Urinary bladder (tissue), 4 donors: ENCODE results near the gene RPS6KB2. TPM values are rescaled to one million over a fixed set of nuclear protein-coding genes. Genes with fewer than 3 reads are reported as not detected.

Source experiments
- DNase-seq: peaks from one replicate; pipeline ENCODE4 v3.0.0-alpha.2; 2015; ENCODE audit errors: extremely low spot score
- H3K27ac ChIP-seq: one replicate; pipeline ENCODE4 v1.5.1; 2013; ENCODE audit warnings: low read depth, mild to moderate bottlenecking, moderate library complexity
- H3K36me3 ChIP-seq: one replicate; pipeline ENCODE4 v1.6.1; 2013; ENCODE audit warnings: mild to moderate bottlenecking, moderate library complexity; ENCODE audit not compliant: insufficient read depth
- H3K4me1 ChIP-seq: one replicate; pipeline ENCODE4 v1.6.1; 2013; ENCODE audit warnings: mild to moderate bottlenecking, moderate library complexity; ENCODE audit not compliant: insufficient read depth
- H3K4me3 ChIP-seq: one replicate; pipeline ENCODE4 v1.5.1; 2013; ENCODE audit warnings: low read depth, low read length
- WGBS: extraction: QIAGEN DNeasy Blood & Tissue Kit; methylation state at CpG from one replicate; pipeline ENCODE4 v1.1.7; 2013; 5-methylcytosine and 5-hydroxymethylcytosine counted together
- polyA plus RNA-seq: library from polyadenylated mRNA; stranded (reverse); fragments of 200-250 nt; gene quantifications from one replicate; pipeline ENCODE4 v1.2.3, GENCODE V29; 2013
- total RNA-seq: library from RNA; depleted of rRNA; stranded (reverse); fragments of >200 nt; gene quantifications from one replicate; pipeline ENCODE4 v1.2.3, GENCODE V29; 2014
- donor health status: healthy with polysubstance abuse.
- donor health status: healthy.

RPS6KB2 gene
- total and polyA plus RNA-seq, 2 donors, result 19.8 to 41.2 TPM

DNA sequence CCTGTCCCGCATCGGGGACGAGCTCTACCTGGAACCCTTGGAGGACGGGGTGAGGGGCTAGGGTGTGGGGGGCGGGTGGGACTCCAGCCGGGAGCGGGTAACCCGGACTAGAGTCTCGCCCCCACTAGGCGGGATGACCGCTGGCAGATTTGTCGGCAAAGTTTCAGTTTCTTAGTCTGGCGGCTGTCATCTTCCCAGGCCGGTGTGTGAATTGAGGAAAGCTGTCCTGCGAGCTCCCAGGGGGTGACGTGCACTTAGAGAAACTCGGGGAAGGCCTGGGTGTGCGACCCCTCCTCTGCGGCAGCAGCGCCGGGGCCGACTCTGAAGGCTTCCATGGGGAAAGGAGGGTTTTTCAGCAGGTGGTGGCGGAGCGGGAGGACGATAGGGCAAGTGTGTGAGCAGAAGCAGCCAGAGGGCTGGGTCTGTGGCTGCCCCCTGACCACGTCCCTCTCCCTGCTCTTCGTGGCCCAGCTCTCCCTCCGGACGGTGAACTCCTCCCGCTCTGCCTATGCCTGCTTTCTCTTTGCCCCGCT lies 36.0 kb upstream of the RPS6KB2 start:
- 10% methylated on average over 31 of the region's 31 CpGs for WGBS
- H3K4me1 ChIP-seq, result peaks cover 2% of the 10 kb centered on the region
- no peaks in the 10 kb centered on the region for H3K36me3 ChIP-seq
- DNase-seq, result no peak
- no peak overlapping the region for H3K27ac ChIP-seq
- peak overlapping the region; percentile 68 for H3K4me3 ChIP-seq

DNA sequence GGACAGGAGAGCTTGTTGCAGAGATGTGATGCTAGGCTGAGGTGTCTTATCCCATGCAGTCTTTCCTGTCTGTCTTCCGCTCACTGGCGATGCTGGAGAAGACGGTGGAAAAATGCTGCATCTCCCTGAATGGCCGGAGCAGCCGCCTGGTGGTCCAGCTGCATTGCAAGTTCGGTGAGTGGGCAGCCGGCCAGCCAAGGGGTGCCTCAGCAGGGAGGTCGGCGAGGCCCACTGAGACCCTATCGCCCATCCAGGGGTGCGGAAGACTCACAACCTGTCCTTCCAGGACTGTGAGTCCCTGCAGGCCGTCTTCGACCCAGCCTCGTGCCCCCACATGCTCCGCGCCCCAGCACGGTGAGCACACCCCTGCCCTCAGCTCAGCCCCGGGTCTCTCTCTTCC lies 34.9 kb upstream of the RPS6KB2 start:
- Histone ChIP-seq H3K4me1 (peaks cover 2% of the 10 kb centered on the region), H3K4me3 (no peak overlapping the region), H3K27ac (no peak overlapping the region), H3K36me3 (peaks cover 10% of the 10 kb centered on the region)
- 93% methylated on average over 18 of the region's 18 CpGs for WGBS
- DNase-seq, result no peak

DNA sequence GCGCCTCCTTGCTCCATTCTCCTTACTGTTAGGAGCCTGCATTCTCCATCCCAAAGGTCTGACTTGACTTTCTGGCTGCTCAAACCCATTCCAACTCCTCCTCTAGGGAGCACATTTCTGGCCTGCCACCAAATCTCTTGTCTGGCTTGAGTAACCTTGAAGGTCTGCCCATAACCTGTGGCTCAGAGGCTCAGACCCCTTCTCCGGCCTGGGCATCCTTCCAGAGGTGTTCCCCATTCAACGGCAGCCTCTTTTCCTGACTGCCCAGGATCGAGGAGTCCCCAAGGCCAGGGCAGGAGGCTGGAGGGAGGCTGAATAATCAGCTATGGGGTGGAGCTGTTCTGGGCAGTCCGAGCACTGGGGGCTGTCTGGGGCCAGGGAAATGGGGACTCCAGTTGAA lies 34.3 kb upstream of the RPS6KB2 start:
- H3K4me1 ChIP-seq, result peaks cover 2% of the 10 kb centered on the region
- no peak for DNase-seq
- H3K27ac ChIP-seq, result no peak overlapping the region
- H3K4me3 ChIP-seq, result no peak overlapping the region
- H3K36me3 ChIP-seq, result peaks cover 12% of the 10 kb centered on the region
- WGBS, result 85% methylated on average over 5 of the region's 5 CpGs

DNA sequence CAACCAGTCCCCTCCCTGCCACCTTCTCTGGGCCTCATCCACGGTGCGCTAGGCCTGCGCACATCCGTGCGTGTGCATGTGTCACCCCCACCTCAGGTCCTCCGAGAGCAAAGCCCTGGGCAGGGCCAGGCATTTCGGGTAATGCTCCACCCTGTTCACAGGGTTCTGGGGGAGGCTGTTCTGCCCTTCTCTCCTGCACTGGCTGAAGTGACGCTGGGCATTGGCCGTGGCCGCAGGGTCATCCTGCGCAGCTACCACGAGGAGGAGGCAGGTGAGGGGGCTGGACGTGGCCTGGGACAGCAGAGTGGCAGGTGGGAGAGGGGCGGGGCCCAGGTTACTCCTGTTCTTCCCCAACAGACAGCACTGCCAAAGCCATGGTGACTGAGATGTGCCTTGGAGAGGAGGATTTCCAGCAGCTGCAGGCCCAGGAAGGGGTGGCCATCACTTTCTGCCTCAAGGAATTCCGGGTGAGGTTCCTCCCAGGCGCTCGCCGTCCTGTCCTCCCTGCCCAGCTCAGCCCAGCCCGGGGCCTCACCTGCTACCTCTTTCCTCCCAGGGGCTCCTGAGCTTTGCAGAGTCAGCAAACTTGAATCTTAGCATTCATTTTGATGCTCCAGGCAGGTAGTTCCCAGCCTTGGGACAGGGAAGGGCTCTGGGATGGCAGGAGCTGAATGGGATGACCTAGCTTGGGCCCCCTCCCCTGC lies 32.6 kb upstream of the RPS6KB2 start:
- H3K27ac ChIP-seq, result no peak overlapping the region
- DNase-seq, result no peak
- H3K4me3 ChIP-seq, result no peak overlapping the region
- H3K4me1 ChIP-seq, result peaks cover under 1% of the 10 kb centered on the region
- peaks cover 17% of the 10 kb centered on the region for H3K36me3 ChIP-seq
- 85% methylated on average over 19 of the region's 19 CpGs for WGBS

DNA sequence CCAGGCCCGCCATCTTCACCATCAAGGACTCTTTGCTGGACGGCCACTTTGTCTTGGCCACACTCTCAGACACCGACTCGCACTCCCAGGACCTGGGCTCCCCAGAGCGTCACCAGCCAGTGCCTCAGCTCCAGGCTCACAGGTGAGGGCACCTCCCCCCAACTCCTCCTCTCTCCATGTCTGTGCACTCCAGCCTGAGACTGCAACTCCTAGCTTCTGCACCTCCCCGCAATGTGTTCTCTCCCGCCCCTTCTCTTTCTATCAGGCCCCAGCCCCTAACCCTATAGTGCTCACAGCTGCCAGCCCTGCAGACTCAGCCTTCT lies 32.1 kb upstream of the RPS6KB2 start:
- no peak overlapping the region for H3K27ac ChIP-seq
- WGBS, result 88% methylated on average over 7 of the region's 7 CpGs
- no peak for DNase-seq
- peaks cover 17% of the 10 kb centered on the region for H3K36me3 ChIP-seq
- H3K4me1 ChIP-seq, result no peaks in the 10 kb centered on the region
- no peak overlapping the region for H3K4me3 ChIP-seq

DNA sequence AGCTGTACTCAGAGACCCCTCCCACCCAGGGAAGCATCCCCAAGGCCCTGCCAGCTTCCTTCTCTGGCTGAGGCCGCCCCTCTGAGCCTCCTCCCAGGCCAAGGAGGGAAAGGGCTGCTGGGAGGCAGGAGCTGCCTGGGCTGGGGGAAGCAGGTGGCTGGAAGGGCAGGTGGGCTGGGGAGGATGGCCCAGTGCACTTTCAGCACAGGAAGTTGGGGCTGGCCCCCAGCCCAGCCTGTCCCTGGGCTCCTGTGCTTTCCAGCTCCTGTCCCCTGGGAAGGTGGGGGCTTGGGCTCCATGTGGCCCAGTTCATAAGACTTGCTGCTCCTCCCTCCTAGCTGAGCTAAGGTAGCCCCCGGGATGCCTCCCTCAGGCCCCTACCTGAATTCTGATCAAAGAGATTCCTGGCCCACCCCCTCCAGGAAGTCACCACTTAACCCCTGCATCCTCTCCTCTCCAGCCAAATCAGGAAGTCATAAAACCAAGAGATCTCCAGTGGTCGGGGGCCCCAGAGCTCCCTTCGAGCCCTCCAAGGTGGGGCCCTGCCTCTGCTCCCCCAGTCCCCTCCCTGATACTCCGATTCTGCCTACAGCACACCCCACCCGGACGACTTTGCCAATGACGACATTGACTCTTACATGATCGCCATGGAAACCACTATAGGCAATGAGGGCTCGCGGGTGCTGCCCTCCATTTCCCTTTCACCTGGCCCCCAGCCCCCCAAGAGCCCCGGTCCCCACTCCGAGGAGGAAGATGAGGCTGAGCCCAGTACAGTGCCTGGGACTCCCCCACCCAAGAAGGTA lies 31.5 kb upstream of the RPS6KB2 start:
- Histone ChIP-seq H3K27ac (no peak overlapping the region), H3K4me1 (no peaks in the 10 kb centered on the region), H3K4me3 (no peak overlapping the region), H3K36me3 (peaks cover 17% of the 10 kb centered on the region)
- WGBS, result 39% methylated on average over 13 of the region's 13 CpGs
- no peak for DNase-seq

- WGBS, result 67% methylated on average over 6 of the region's 6 CpGs
- Histone ChIP-seq H3K4me1 (no peaks in the 10 kb centered on the region), H3K4me3 (no peak overlapping the region), H3K27ac (no peak overlapping the region), H3K36me3 (peaks cover 17% of the 10 kb centered on the region)
- no peak for DNase-seq
Measured at GRCh38 chr11:67397536-67397935, 30.8 kb upstream of the RPS6KB2 start.

DNA sequence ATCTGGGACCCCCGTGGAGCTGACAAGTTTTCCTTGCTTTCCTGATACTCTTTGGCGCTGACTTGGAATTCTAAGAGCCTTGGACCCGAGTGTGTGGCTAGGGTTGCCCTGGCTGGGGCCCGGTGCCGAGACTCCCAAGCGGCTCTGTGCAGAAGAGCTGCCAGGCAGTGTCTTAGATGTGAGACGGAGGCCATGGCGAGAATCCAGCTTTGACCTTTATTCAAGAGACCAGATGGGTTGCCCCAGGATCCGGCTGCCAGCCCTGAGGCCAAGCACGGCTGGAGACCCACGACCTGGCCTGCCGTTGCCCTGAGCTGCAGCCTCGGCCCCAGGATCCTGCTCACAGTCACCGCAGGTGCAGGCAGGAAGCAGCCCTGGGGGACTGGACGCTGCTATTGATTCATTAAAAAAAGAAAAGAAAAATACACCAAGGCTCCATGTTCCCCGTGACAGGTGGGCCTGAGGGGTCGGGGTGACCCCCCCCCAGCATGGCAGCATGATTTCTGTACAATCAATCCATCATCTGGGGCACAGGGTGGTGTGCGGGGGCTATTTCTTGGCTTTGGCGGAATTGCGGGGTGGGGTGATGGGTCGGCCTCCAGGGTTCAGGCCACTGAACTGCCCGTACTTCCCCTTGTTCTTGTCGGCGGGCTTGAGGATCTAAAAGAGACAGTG lies 30.2 kb upstream of the RPS6KB2 start:
- no peak for DNase-seq
- peaks cover 17% of the 10 kb centered on the region for H3K36me3 ChIP-seq
- no peak overlapping the region for H3K4me3 ChIP-seq
- no peaks in the 10 kb centered on the region for H3K4me1 ChIP-seq
- no peak overlapping the region for H3K27ac ChIP-seq
- 84% methylated on average over 24 of the region's 24 CpGs for WGBS

GRCh38 chr11:67398661-67399563 lies 29.4 kb upstream of the RPS6KB2 start:
- no peaks in the 10 kb centered on the region for H3K4me1 ChIP-seq
- no peak overlapping the region for H3K27ac ChIP-seq
- no peak overlapping the region for H3K4me3 ChIP-seq
- H3K36me3 ChIP-seq, result peaks cover 17% of the 10 kb centered on the region
- 83% methylated on average over 31 of the region's 31 CpGs for WGBS
- no peak for DNase-seq

DNA sequence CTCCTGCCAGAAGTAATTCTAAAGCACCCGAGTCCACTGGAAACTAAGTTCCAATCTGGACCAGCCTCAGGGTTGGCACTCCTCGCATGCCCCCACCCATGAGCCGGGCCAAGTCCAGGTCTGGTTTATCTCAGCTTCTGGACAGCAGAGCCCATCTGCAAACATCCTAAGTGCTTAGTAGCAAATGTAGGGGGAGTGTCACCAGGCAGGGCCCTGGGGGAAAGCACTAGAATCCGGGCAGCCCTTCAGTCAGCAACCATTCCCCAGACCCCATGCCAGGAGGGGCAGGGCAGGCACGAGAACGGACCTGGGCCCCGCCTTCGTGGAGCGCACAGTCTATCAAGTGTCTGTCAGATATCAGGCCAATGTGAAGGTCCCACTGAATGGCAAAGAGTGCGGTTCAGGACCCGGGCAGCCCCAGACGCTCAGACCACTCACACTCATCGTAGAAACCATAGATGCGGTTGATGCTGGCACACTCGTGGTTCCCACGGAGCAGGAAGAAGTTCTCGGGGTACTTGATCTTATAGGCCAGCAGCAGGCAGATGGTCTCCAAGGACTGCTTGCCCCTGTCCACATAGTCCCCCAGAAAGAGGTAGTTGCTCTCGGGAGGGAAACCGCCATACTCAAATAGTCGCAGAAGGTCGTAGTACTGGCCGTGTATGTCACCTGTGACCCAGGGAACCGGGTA lies 27.9 kb upstream of the RPS6KB2 start:
- H3K4me1 ChIP-seq, result no peaks in the 10 kb centered on the region

DNA sequence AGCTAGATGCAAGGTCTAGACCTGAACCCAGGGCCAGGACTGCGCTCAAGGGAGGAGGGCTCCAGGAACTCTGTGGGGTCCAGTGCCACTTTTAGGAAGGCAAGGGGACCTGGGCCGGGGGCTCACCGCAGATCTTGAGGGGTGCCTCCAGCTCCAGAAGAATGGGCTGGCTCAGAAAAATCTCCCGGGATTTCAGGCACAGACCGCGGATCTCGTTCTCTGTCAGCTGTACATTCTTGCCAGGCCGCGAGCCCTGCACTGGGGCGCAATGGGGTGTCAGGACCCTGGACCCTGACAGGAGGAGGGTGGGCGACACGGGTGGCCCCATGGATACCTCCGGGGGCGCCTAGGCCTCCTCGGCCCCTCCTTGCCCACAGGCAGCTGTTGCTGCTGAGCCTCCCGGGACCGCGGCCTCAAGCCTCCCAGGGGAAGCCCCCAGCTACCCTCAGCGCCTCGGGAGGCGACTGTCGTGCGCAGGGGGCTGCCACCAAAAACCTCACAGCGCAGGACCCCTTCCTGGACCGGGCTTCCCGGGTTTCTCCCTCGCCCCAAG lies 27.3 kb upstream of the RPS6KB2 start:
- DNase-seq, result no peak
- H3K36me3 ChIP-seq, result peaks cover 17% of the 10 kb centered on the region
- WGBS, result 3% methylated on average over 27 of the region's 27 CpGs

More for the DNA sequence above, 27.9 kb upstream of the RPS6KB2 start:
- Histone ChIP-seq H3K36me3 (peaks cover 17% of the 10 kb centered on the region), H3K4me3 (peak overlapping the region; percentile 85), H3K27ac (no peak overlapping the region)
- WGBS, result 40% methylated on average over 23 of the region's 23 CpGs
- DNase-seq, result no peak

DNA sequence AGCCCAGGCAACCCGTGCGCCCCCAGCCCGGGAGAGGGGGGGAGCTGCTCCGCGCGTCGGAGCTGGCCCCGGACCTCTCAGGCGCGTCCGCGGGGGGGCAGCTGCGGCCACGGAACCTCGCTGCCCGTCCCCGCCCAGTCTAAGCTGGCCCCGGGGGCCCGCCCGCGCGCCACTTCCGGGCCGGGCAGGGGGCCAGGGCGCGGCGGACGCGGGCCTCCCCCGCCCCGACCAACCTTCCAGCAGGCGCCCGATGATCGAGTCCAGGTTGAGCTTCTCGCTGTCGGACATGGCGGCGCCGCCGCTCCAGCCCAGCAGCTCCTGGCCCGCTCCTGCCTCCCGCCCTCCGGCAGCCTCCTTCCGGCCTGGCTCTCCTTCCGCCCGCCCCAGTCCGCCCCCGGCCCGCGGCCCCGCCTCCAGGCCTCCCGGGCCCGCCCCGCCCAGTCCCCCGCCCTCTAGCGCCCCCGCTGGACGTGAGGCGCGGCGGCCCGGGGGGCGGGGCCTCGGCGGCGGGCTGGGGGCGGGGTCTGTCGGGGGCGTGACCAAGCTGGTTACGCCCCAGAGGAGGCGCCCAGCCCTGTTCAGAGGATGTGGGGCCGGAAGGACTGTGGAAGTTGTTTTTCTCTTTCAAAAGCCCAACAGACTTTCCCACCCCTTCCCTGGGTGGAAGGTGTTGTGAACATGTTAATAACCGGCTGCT lies 26.7 kb upstream of the RPS6KB2 start, which contains the start of gene PPP1CA:
TSS of gene PPP1CA (minus strand) at position 364 of the 697 bp plus-strand sequence. CDS start at position 288, 76 bp downstream.
- Histone ChIP-seq H3K27ac (peak within 1 kb of the TSS; percentile 89), H3K4me3 (peak within 1 kb of the TSS; percentile 85), H3K4me1 (no peaks in the 10 kb centered on the region), H3K36me3 (peaks cover 17% of the 10 kb centered on the region)
- peak; percentile 79 for DNase-seq
- under 1% methylated on average over 73 of the region's 73 CpGs for WGBS

More for the DNA sequence above, 27.3 kb upstream of the RPS6KB2 start:
- Histone ChIP-seq H3K4me1 (no peaks in the 10 kb centered on the region), H3K27ac (peak overlapping the region; percentile 89), H3K4me3 (peak overlapping the region; percentile 85)
